GM23338 (cell line): ENCODE results near the gene ZP3. TPM values are rescaled to one million over a fixed set of nuclear protein-coding genes. Genes with fewer than 3 reads are reported as not detected.

Source experiments
- ATAC-seq: fragments of 200-7000 bp; cut with Tn5 transposase; 3 replicates; pipeline ENCODE4 v1.9.1; 2020
- DNase-seq: peaks from one replicate; pipeline ENCODE4 v3.0.0-alpha.2; 2015; ENCODE audit warnings: low spot score
- H2AFZ ChIP-seq: fragments of 200-600 bp; sonication (generic); 2 replicates; pipeline ENCODE4 v1.8.0; 2016; ENCODE audit warnings: antibody characterized with exemption, mild to moderate bottlenecking, moderate library complexity
- H3F3A ChIP-seq: fragments of 200-600 bp; sonication (generic); replicated peaks from 2 replicates; pipeline ENCODE4 v1.8.0; 2017; ENCODE audit warnings: antibody characterized with exemption, mixed run types, low read depth
- H3K27ac ChIP-seq: fragments of 200-600 bp; sonication (generic); 2 replicates; pipeline ENCODE4 v1.6.1; 2016; ENCODE audit warnings: low read depth
- H3K27me3 ChIP-seq: fragments of 200-600 bp; sonication (generic); 2 replicates; pipeline ENCODE4 v1.8.0; 2016; ENCODE audit warnings: mild to moderate bottlenecking, mixed run types, moderate library complexity; ENCODE audit not compliant: insufficient read depth
- H3K36me3 ChIP-seq: fragments of 200-600 bp; sonication (generic); 2 replicates; pipeline ENCODE4 v1.8.0; 2016; ENCODE audit warnings: mild to moderate bottlenecking; ENCODE audit not compliant: insufficient read depth
- H3K4me1 ChIP-seq: fragments of 200-600 bp; sonication (generic); 2 replicates; pipeline ENCODE4 v1.8.0; 2016; ENCODE audit warnings: mild to moderate bottlenecking, moderate library complexity; ENCODE audit not compliant: insufficient read depth
- H3K4me2 ChIP-seq: fragments of 200-600 bp; sonication (generic); 2 replicates; pipeline ENCODE4 v1.7.1; 2017; ENCODE audit warnings: mixed run types
- H3K4me3 ChIP-seq: fragments of 200-600 bp; sonication (generic); 2 replicates; pipeline ENCODE4 v1.6.1; 2016; ENCODE audit warnings: mixed run types
- H3K79me2 ChIP-seq: fragments of 200-600 bp; sonication (generic); replicated peaks from 2 replicates; pipeline ENCODE4 v1.8.0; 2017; ENCODE audit warnings: mild to moderate bottlenecking; ENCODE audit not compliant: insufficient read depth
- H3K9me2 ChIP-seq: fragments of 200-600 bp; sonication (generic); 2 replicates; pipeline ENCODE4 v1.8.0; 2017; ENCODE audit not compliant: insufficient read depth
- H4K20me1 ChIP-seq: fragments of 200-600 bp; sonication (generic); replicated peaks from 2 replicates; pipeline ENCODE4 v1.8.0; 2017; ENCODE audit warnings: mild to moderate bottlenecking; ENCODE audit not compliant: insufficient read depth
- H3K27ac Mint-ChIP-seq: 2 replicates; pipeline ENCODE4 v1.8.0; 2020; ENCODE audit warnings: inconsistent platforms, mild to moderate bottlenecking, moderate library complexity, mixed read lengths
- H3K27me3 Mint-ChIP-seq: 3 replicates; pipeline ENCODE4 v1.8.0; 2022; ENCODE audit warnings: low read depth, mild to moderate bottlenecking, moderate library complexity, mixed read lengths, inconsistent platforms; ENCODE audit not compliant: insufficient read depth, poor library complexity
- H3K36me3 Mint-ChIP-seq: 3 replicates; pipeline ENCODE4 v1.8.0; 2021; ENCODE audit warnings: low read depth, mild to moderate bottlenecking, inconsistent platforms, moderate library complexity, mixed read lengths
- H3K4me1 Mint-ChIP-seq: 3 replicates; pipeline ENCODE4 v1.8.0; 2020; ENCODE audit warnings: mild to moderate bottlenecking, inconsistent platforms, mixed read lengths
- H3K4me3 Mint-ChIP-seq: 3 replicates; pipeline ENCODE4 v1.8.0; 2021; ENCODE audit warnings: moderate library complexity, mild to moderate bottlenecking, inconsistent platforms, mixed read lengths
- H3K9me3 Mint-ChIP-seq: 3 replicates; pipeline ENCODE4 v1.8.0; 2020; ENCODE audit warnings: moderate library complexity, mild to moderate bottlenecking, inconsistent platforms, mixed read lengths
- CREB1 ChIP-seq: fragments of 250-450 bp; sonication (Bioruptor Pico); IDR thresholded peaks from 2 replicates; pipeline ENCODE4 v1.5.0; 2020; ENCODE audit warnings: low read depth, mild to moderate bottlenecking, moderate library complexity
- CTCF ChIP-seq, 2 experiments: fragments of 200-600 bp in 1 of 2; sonication (generic) in 1 of 2; conservative IDR thresholded peaks; 2 replicates each; pipeline versions ENCODE4 v1.5.1 to v1.6.1; 2016 to 2017; ENCODE audit warnings: antibody characterized with exemption in 2 of 2, low read depth in 2 of 2, mild to moderate bottlenecking in 2 of 2, moderate library complexity in 1 of 2
- EZH2 ChIP-seq: fragments of 200-600 bp; sonication (generic); IDR thresholded peaks from one replicate; pipeline ENCODE4 v1.8.0; 2017; ENCODE audit warnings: antibody characterized with exemption, mild to moderate bottlenecking, low read depth; ENCODE audit not compliant: unreplicated experiment
- EZH2phosphoT487 ChIP-seq: fragments of 200-600 bp; sonication (generic); IDR thresholded peaks from one replicate; pipeline ENCODE4 v1.8.1; 2018; ENCODE audit warnings: antibody characterized with exemption; ENCODE audit not compliant: unreplicated experiment
- JUNB ChIP-seq: IDR thresholded peaks from one replicate; pipeline ENCODE4 v1.6.1; 2016; ENCODE audit warnings: antibody characterized with exemption; ENCODE audit not compliant: unreplicated experiment
- NANOG ChIP-seq: IDR thresholded peaks from 2 replicates; pipeline ENCODE4 v1.6.1; 2016; ENCODE audit warnings: antibody characterized with exemption, borderline replicate concordance
- POLR2AphosphoS5 ChIP-seq: IDR thresholded peaks from 2 replicates; pipeline ENCODE4 v1.6.1; 2016; ENCODE audit warnings: antibody characterized with exemption, low read depth
- STAT1 ChIP-seq: IDR thresholded peaks from one replicate; pipeline ENCODE4 v1.6.1; 2016; ENCODE audit warnings: antibody characterized with exemption; ENCODE audit not compliant: unreplicated experiment
- ZNF114 ChIP-seq: fragments of 250-450 bp; sonication (Bioruptor Pico); IDR thresholded peaks from 2 replicates; pipeline ENCODE4 v1.5.0; 2020; ENCODE audit warnings: mild to moderate bottlenecking, moderate library complexity
- ZNF331 ChIP-seq: fragments of 250-450 bp; sonication (Bioruptor Pico); IDR thresholded peaks from 2 replicates; pipeline ENCODE4 v1.5.0; 2020; ENCODE audit warnings: low read depth, mild to moderate bottlenecking, moderate library complexity
- ZNF462 ChIP-seq: fragments of 250-450 bp; sonication (Bioruptor Pico); IDR thresholded peaks from 2 replicates; pipeline ENCODE4 v1.5.0; 2020; ENCODE audit warnings: mild to moderate bottlenecking, moderate library complexity
- polyA plus RNA-seq: library from polyadenylated mRNA; unstranded; fragments of >200 nt; fragmentation: Nextera tagmentation; extraction: Ambion mirVana; gene quantifications from 2 replicates; pipeline ENCODE4 v1.2.1, GENCODE V29; 2016
- total RNA-seq: library from RNA; depleted of rRNA; stranded (reverse); fragments of >200 nt; shearing (Covaris generic); gene quantifications from 2 replicates; pipeline ENCODE4 v1.2.3, GENCODE V29; 2014
- TF ChIP-seq, protein P1 (sequence below): IDR thresholded peaks from 2 replicates; pipeline ENCODE4 v1.6.1; 2016; ENCODE audit warnings: antibody characterized with exemption
- TF ChIP-seq, protein P2 (sequence below): IDR thresholded peaks from one replicate; pipeline ENCODE4 v1.6.1; 2018; ENCODE audit warnings: antibody characterized with exemption; ENCODE audit not compliant: unreplicated experiment

The ZP3 gene
- total and polyA plus RNA-seq, 2 experiments from 2014 or later, result 5.1 to 9.6 TPM

- Histone ChIP-seq H2AFZ (no peak overlapping the region), H3K4me3 (no peak overlapping the region), H3K27me3 (0 out of 2 replicates have a peak, but pooled peaks cover 2% of the 10 kb centered on the region), H4K20me1 (no peaks in the 10 kb centered on the region), H3K4me2 (no peak overlapping the region), H3K36me3 (no peaks in the 10 kb centered on the region), H3F3A (peaks cover 14% of the 10 kb centered on the region; the same call in 1 of the 2 replicates), H3K27ac (no peak overlapping the region), H3K79me2 (no peaks in the 10 kb centered on the region), H3K9me2 (no peaks in the 10 kb centered on the region), H3K4me1 (peaks cover 14% of the 10 kb centered on the region)
- H3K27me3 Mint-ChIP-seq, result peaks cover 15% of the 10 kb centered on the region
- TF ChIP-seq, protein P1, sequence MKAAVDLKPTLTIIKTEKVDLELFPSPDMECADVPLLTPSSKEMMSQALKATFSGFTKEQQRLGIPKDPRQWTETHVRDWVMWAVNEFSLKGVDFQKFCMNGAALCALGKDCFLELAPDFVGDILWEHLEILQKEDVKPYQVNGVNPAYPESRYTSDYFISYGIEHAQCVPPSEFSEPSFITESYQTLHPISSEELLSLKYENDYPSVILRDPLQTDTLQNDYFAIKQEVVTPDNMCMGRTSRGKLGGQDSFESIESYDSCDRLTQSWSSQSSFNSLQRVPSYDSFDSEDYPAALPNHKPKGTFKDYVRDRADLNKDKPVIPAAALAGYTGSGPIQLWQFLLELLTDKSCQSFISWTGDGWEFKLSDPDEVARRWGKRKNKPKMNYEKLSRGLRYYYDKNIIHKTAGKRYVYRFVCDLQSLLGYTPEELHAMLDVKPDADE, result no peak
- TF ChIP-seq EZH2phosphoT487 (no peak), ZNF331 (CRISPR knock-in tag) (no peak), EZH2 (no peak), CREB1 (CRISPR knock-in tag) (no peak), ZNF114 (CRISPR knock-in tag) (no peak), POLR2AphosphoS5 (no peak), NANOG (no peak), JUNB (no peak), CTCF (conservative IDR thresholded peaks at IDR 0.05; ENCODE audit: low read depth in 2 of 2) (no peak), STAT1 (no peak), ZNF462 (CRISPR knock-in tag) (no peak)
- TF ChIP-seq, protein P2, sequence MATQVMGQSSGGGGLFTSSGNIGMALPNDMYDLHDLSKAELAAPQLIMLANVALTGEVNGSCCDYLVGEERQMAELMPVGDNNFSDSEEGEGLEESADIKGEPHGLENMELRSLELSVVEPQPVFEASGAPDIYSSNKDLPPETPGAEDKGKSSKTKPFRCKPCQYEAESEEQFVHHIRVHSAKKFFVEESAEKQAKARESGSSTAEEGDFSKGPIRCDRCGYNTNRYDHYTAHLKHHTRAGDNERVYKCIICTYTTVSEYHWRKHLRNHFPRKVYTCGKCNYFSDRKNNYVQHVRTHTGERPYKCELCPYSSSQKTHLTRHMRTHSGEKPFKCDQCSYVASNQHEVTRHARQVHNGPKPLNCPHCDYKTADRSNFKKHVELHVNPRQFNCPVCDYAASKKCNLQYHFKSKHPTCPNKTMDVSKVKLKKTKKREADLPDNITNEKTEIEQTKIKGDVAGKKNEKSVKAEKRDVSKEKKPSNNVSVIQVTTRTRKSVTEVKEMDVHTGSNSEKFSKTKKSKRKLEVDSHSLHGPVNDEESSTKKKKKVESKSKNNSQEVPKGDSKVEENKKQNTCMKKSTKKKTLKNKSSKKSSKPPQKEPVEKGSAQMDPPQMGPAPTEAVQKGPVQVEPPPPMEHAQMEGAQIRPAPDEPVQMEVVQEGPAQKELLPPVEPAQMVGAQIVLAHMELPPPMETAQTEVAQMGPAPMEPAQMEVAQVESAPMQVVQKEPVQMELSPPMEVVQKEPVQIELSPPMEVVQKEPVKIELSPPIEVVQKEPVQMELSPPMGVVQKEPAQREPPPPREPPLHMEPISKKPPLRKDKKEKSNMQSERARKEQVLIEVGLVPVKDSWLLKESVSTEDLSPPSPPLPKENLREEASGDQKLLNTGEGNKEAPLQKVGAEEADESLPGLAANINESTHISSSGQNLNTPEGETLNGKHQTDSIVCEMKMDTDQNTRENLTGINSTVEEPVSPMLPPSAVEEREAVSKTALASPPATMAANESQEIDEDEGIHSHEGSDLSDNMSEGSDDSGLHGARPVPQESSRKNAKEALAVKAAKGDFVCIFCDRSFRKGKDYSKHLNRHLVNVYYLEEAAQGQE, result no peak
- no peak overlapping the region for H3K4me3 Mint-ChIP-seq
- no peaks in the 10 kb centered on the region for H3K36me3 Mint-ChIP-seq
- H3K4me1 Mint-ChIP-seq, result peaks cover 10% of the 10 kb centered on the region
- no peak overlapping the region for H3K27ac Mint-ChIP-seq
- no peaks in the 10 kb centered on the region for H3K9me3 Mint-ChIP-seq
- ATAC-seq, result no peak
- DNase-seq, result no peak
Measured at GRCh38 chr7:76390092-76390491, 34.7 kb upstream of the ZP3 start.
